Vagina (tissue), 2 donors: ENCODE results near the gene TNFRSF14.

ENCODE experiments used
- CTCF ChIP-seq, 3 experiments: fragments of 450-650 bp in 2 of 3; fragments of 200-600 bp in 1 of 3; sonication (generic) in 1 of 3; IDR thresholded peaks; one replicate each; pipeline ENCODE4 v1.5.1; 2017 to 2019; ENCODE audit warnings: antibody characterized with exemption in 3 of 3, mild to moderate bottlenecking in 2 of 3, moderate library complexity in 2 of 3
- POLR2A ChIP-seq, 2 donors: fragments of 450-650 bp; IDR thresholded peaks; one replicate each; pipeline ENCODE4 v1.6.1; 2017; ENCODE audit warnings: antibody characterized with exemption in 2 of 2, mild to moderate bottlenecking in 2 of 2, moderate library complexity in 2 of 2
- POLR2AphosphoS5 ChIP-seq, 2 donors: sonication (generic); formaldehyde crosslinking; IDR thresholded peaks; one replicate each; pipeline ENCODE4 v1.9.0; 2017; ENCODE audit warnings: antibody characterized with exemption in 2 of 2, mild to moderate bottlenecking in 2 of 2, low read depth in 1 of 2; ENCODE audit not compliant: insufficient read depth in 1 of 2

DNA sequence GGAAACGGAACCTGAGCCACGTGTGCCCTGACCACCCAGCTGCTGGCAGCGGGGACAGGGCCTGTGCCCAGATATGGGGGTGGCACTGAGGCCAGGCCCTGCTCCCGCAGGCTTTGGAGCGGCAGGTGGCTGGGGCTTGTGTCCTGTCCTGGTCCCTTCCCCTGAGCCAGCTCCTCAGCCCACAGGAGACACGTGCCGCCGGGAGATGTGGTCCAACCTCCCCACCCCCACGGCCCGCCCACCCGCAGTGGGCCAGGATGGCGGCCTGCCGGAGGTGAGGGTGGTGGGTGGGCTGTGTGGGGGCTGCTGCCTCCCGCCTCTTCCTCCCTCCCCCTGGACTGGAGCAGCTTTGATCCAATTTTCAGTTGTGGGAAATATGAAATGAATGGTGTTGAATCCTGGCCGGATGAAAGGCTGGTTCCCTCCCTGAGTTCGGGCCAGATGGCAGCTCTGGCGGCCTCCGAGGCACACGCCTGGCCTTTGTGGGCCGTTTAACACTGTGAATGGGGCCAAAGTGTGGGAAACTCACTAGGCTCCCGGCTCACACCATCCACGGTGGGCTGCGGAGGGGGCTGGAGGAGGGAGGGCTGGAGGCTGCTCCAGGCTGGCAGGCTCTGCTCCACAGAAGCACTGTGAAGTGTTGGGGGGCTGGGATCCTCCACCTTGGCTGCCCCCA, 23.5 kb upstream of the TNFRSF14 start:
- TF ChIP-seq CTCF (IDR thresholded peaks at IDR 0.05) (no peak), POLR2A (IDR thresholded peaks at IDR 0.05) (no peak), POLR2AphosphoS5 (IDR thresholded peaks at IDR 0.05; ENCODE audit: insufficient read depth in 1 of 2, low read depth in 1 of 2) (no peak)
